NCI-H345 (cell line): ENCODE results near the gene PRKD3.
A peak's percentile ranks its signal among the peaks of the same experiment; 100 is the strongest.

ENCODE experiments used
- DNase-seq: peaks from one replicate; lab custom pipeline; 2025; lab: John Stamatoyannopoulos, UW

The PRKD3 gene

GRCh38 chr2:37324786-37325624 lies at the start of gene PRKD3:
Gene PRKD3, minus strand, starts transcription at chr2:37324833. Its CDS starts 8,309 bp downstream, at chr2:37316524.
- DNase-seq: peak; percentile 74

GRCh38 chr2:37372000-37372399 lies 47.4 kb upstream of the PRKD3 start:
- DNase-seq: no peak

- DNase-seq: no peak
Measured at GRCh38 chr2:37370666-37371065, 46.0 kb upstream of the PRKD3 start.

- no peak for DNase-seq
Measured at GRCh38 chr2:37367984-37368383, 43.4 kb upstream of the PRKD3 start.

- no peak for DNase-seq
Measured at GRCh38 chr2:37367310-37367709, 42.7 kb upstream of the PRKD3 start.

- DNase-seq: no peak
Measured at GRCh38 chr2:37366773-37367172, 42.1 kb upstream of the PRKD3 start.

GRCh38 chr2:37365669-37366068 lies 41.0 kb upstream of the PRKD3 start:
- DNase-seq: no peak

GRCh38 chr2:37364351-37364750 lies 39.7 kb upstream of the PRKD3 start:
- DNase-seq: no peak

GRCh38 chr2:37361994-37362698 lies 37.5 kb upstream of the PRKD3 start:
- DNase-seq: no peak

- no peak for DNase-seq
Measured at GRCh38 chr2:37361216-37361815, 36.7 kb upstream of the PRKD3 start.

GRCh38 chr2:37358466-37358865 lies 33.8 kb upstream of the PRKD3 start:
- DNase-seq: no peak

GRCh38 chr2:37357530-37357929 lies 32.9 kb upstream of the PRKD3 start:
- DNase-seq: no peak

- no peak for DNase-seq
Measured at GRCh38 chr2:37357069-37357468, 32.4 kb upstream of the PRKD3 start.

GRCh38 chr2:37356299-37356698 lies 31.7 kb upstream of the PRKD3 start:
- DNase-seq: no peak

GRCh38 chr2:37355735-37356134 lies 31.1 kb upstream of the PRKD3 start:
- no peak for DNase-seq

- no peak for DNase-seq
Measured at GRCh38 chr2:37354531-37354930, 29.9 kb upstream of the PRKD3 start.

GRCh38 chr2:37350034-37350433 lies 25.4 kb upstream of the PRKD3 start:
- peak; percentile 75 for DNase-seq

GRCh38 chr2:37349231-37349860 lies 24.7 kb upstream of the PRKD3 start:
- peak; percentile 54 for DNase-seq

GRCh38 chr2:37348155-37348554 lies 23.5 kb upstream of the PRKD3 start:
- no peak for DNase-seq

GRCh38 chr2:37344453-37345361 lies 20.1 kb upstream of the PRKD3 start, which contains the start of gene QPCT:
Gene QPCT, plus strand, starts transcription at chr2:37344630. Its CDS starts 102 bp downstream, at chr2:37344732.
- peak; percentile 50 for DNase-seq
